Stomach (tissue), 4 donors: Measurements from ENCODE around the gene WDR53.

Source experiments
- POLR2A ChIP-seq, 4 donors: fragments of 450-650 bp; IDR thresholded peaks; one replicate each; pipeline ENCODE4 v1.6.1; 2016; ENCODE audit warnings: antibody characterized with exemption in 4 of 4, control low read depth in 2 of 4, mild to moderate bottlenecking in 1 of 4, moderate library complexity in 1 of 4
- POLR2AphosphoS5 ChIP-seq, 3 donors: sonication (generic); formaldehyde crosslinking; IDR thresholded peaks; one replicate each; pipeline ENCODE4 v1.6.1; 2016; ENCODE audit warnings: antibody characterized with exemption in 3 of 3
- TF ChIP-seq, protein P1 (sequence below), 7 experiments: fragments of 450-650 bp in 4 of 7; fragments of 200-600 bp in 3 of 7; sonication (generic) in 3 of 7; IDR thresholded peaks; one replicate each; pipeline ENCODE4 v1.5.1; 2016 to 2019; ENCODE audit warnings: antibody characterized with exemption in 7 of 7, control low read depth in 2 of 7, mild to moderate bottlenecking in 1 of 7

DNA sequence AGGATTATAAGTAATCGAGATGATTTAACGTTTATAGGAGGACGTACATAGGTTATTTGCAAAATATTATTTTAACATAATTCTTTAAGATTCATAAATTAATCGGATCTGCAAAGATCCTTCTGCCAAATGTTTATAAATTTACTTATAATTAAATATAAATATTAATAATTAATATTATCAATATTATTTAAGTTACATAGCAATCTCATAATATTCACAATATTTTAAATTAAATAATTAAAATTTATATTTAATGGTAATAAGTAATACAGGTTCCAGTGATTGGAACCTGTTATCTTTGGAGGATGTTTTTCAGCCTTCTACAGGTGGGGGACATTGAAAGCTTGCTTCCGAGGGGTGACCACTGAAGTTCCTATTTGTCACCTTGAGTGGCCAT, 16.1 kb downstream of the WDR53 start:
- no peak for TF ChIP-seq POLR2AphosphoS5 (IDR thresholded peaks at IDR 0.05)
- no peak for TF ChIP-seq POLR2A (IDR thresholded peaks at IDR 0.05)
- TF ChIP-seq, protein P1, sequence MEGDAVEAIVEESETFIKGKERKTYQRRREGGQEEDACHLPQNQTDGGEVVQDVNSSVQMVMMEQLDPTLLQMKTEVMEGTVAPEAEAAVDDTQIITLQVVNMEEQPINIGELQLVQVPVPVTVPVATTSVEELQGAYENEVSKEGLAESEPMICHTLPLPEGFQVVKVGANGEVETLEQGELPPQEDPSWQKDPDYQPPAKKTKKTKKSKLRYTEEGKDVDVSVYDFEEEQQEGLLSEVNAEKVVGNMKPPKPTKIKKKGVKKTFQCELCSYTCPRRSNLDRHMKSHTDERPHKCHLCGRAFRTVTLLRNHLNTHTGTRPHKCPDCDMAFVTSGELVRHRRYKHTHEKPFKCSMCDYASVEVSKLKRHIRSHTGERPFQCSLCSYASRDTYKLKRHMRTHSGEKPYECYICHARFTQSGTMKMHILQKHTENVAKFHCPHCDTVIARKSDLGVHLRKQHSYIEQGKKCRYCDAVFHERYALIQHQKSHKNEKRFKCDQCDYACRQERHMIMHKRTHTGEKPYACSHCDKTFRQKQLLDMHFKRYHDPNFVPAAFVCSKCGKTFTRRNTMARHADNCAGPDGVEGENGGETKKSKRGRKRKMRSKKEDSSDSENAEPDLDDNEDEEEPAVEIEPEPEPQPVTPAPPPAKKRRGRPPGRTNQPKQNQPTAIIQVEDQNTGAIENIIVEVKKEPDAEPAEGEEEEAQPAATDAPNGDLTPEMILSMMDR (IDR thresholded peaks at IDR 0.05): no peak
